Measurements from ENCODE around the gene WFDC6. TPM values are rescaled to one million over a fixed set of nuclear protein-coding genes. Genes with fewer than 3 reads are reported as not detected.
"Not testable (repeated sequence)": the region's sequence is repeated elsewhere in the genome, so short reads cannot be mapped to it uniquely, and the experiment has no call there.

Gene WFDC6
- total RNA-seq, 4 donors from 2014 or later: not detected

GRCh38 chr20:45581702-45582101, 42.4 kb upstream of the WFDC6 start:
- no peak for DNase-seq
- in situ Hi-C loops (cut with MboI; ENCODE audit: low pct_ligation_motif_present in 1 of 4, low pct_unique_long_range_greater_than_20kb in 1 of 4, low sequenced_read_pairs in 3 of 4) (loop anchor here in 1 of 4 donors (25.0 kb wide), 1 partner anchor 181 kb away; no protein-coding TSS in a partner anchor), intact Hi-C loops (cut with DNase I; ENCODE audit: low total_unique reads) (no loop called here)

DNA sequence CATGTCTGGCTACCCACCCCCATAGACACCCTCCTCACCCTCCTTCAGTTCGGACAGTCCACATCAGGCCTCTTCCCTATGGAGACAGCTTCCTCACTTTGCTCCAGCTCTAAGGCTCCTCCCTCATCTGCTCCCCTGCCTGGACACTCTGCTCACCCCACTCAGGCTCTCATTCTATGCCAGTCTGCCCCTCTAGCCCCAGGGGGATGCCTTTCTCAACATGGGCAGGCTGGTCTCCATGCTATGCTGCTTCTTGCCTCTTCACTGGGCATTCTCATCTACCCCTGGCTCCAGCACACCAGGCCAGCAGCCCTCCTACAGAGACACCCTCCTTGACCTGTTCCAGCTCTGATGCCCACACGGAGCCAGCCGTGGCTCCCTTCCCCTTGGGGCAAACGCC, 39.9 kb upstream of the WFDC6 start, which contains the start of gene WFDC8:
TSS of gene WFDC8 (minus strand) at position 101 of the 400 bp plus-strand sequence. CDS start at position 64, 37 bp downstream.
- Histone ChIP-seq H3K9me3 (no peaks in the 10 kb centered on the region), H3K4me3 (no peak within 1 kb of the TSS), H3K4me1 (no peaks in the 10 kb centered on the region), H3K27ac (no peak within 1 kb of the TSS), H3K27me3 (no peaks in the 10 kb centered on the region), H3K36me3 (no peaks in the 10 kb centered on the region)
- in situ Hi-C loops (cut with MboI; ENCODE audit: low pct_ligation_motif_present in 1 of 4, low pct_unique_long_range_greater_than_20kb in 1 of 4, low sequenced_read_pairs in 3 of 4) (loop anchor here in 1 of 4 donors (25.0 kb wide), 1 partner anchor 183 kb away; no protein-coding TSS in a partner anchor), intact Hi-C loops (cut with DNase I; ENCODE audit: low total_unique reads) (no loop called here)
- no peak for DNase-seq
- no peak for TF ChIP-seq CTCF (IDR thresholded peaks at IDR 0.05)
- no peak for TF ChIP-seq EP300 (IDR thresholded peaks at IDR 0.05; ENCODE audit: low read depth)
- TF ChIP-seq POLR2A (IDR thresholded peaks at IDR 0.05): no peak
- TF ChIP-seq POLR2AphosphoS5 (IDR thresholded peaks at IDR 0.05): no peak
- WGBS, 2 donors (ENCODE audit: low coverage in 1 of 2): 56 to 67% methylated on average over 4 of the region's 4 CpGs

More at GRCh38 chr20:45581702-45582101, 42.4 kb upstream of the WFDC6 start:
- H3K9me3 ChIP-seq: no peaks in the 10 kb centered on the region
- no peak overlapping the region for H3K4me3 ChIP-seq
- no peaks in the 10 kb centered on the region for H3K27me3 ChIP-seq
- TF ChIP-seq POLR2AphosphoS5 (IDR thresholded peaks at IDR 0.05) (no peak), POLR2A (IDR thresholded peaks at IDR 0.05) (no peak), EP300 (IDR thresholded peaks at IDR 0.05; ENCODE audit: low read depth) (no peak), CTCF (IDR thresholded peaks at IDR 0.05) (no peak)
- no peak overlapping the region for H3K27ac ChIP-seq
- no peaks in the 10 kb centered on the region for H3K4me1 ChIP-seq
- no peaks in the 10 kb centered on the region for H3K36me3 ChIP-seq

- no peak overlapping the region for H3K27ac ChIP-seq
- H3K4me3 ChIP-seq: no peak overlapping the region
- no peaks in the 10 kb centered on the region for H3K9me3 ChIP-seq
- in situ Hi-C loops (cut with MboI; ENCODE audit: low pct_ligation_motif_present in 1 of 4, low pct_unique_long_range_greater_than_20kb in 1 of 4, low sequenced_read_pairs in 3 of 4): loop anchor here in 1 of 4 donors (25.0 kb wide), 1 partner anchor 184 kb away; no protein-coding TSS in a partner anchor
- no peaks in the 10 kb centered on the region for H3K36me3 ChIP-seq
- no peak for DNase-seq
- intact Hi-C loops (cut with DNase I; ENCODE audit: low total_unique reads): no loop called here
- WGBS, 2 donors (ENCODE audit: low coverage in 1 of 2): 79% methylated on average over 1 of the region's 1 CpG; no CpG with 5 or more reads in 1 of the 2 donors
- H3K27me3 ChIP-seq: no peaks in the 10 kb centered on the region
- H3K4me1 ChIP-seq: no peaks in the 10 kb centered on the region
- no peak for TF ChIP-seq POLR2A (IDR thresholded peaks at IDR 0.05)
- no peak for TF ChIP-seq POLR2AphosphoS5 (IDR thresholded peaks at IDR 0.05)
Observed at GRCh38 chr20:45578231-45578630, 38.9 kb upstream of the WFDC6 start.

- no peaks in the 10 kb centered on the region for H3K9me3 ChIP-seq
- H3K4me1 ChIP-seq: no peaks in the 10 kb centered on the region
- in situ Hi-C loops (cut with MboI; ENCODE audit: low pct_ligation_motif_present in 1 of 4, low pct_unique_long_range_greater_than_20kb in 1 of 4, low sequenced_read_pairs in 3 of 4) (loop anchor here in 1 of 4 donors (25.0 kb wide), 1 partner anchor 185 kb away; no protein-coding TSS in a partner anchor), intact Hi-C loops (cut with DNase I; ENCODE audit: low total_unique reads) (no loop called here)
- no peak for TF ChIP-seq CTCF (IDR thresholded peaks at IDR 0.05)
- TF ChIP-seq EP300 (IDR thresholded peaks at IDR 0.05; ENCODE audit: low read depth): no peak
- H3K36me3 ChIP-seq: no peaks in the 10 kb centered on the region
- H3K27me3 ChIP-seq: no peaks in the 10 kb centered on the region
- WGBS, 2 donors (ENCODE audit: low coverage in 1 of 2): 38 to 73% methylated on average over 2 of the region's 2 CpGs
- H3K4me3 ChIP-seq: no peak overlapping the region
- H3K27ac ChIP-seq: no peak overlapping the region
- no peak for DNase-seq
Observed at GRCh38 chr20:45576995-45577394, 37.7 kb upstream of the WFDC6 start.

DNA sequence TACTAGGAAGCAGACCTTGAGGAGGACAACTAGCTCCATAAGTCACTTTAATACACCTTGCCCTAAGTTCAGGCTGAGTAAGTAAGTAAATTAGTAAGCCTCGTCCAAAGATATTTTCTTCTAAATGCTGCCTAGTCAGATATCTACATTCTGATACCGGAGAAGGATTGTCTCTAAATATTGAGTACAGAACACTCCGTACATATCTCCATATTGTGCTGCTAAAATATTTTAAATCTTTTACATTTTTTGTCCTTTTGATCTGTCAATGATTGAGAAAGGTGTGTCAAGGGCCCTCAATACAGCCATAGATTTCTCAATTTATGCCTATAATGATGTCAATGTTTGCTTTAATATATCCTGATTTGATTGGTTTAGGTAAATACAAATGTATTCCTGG, 36.6 kb upstream of the WFDC6 start:
- TF ChIP-seq POLR2AphosphoS5 (IDR thresholded peaks at IDR 0.05): no peak
- TF ChIP-seq CTCF (IDR thresholded peaks at IDR 0.05): no peak
- no peak for TF ChIP-seq EP300 (IDR thresholded peaks at IDR 0.05; ENCODE audit: low read depth)
- no peak for TF ChIP-seq POLR2A (IDR thresholded peaks at IDR 0.05)
- in situ Hi-C loops (cut with MboI; ENCODE audit: low pct_ligation_motif_present in 1 of 4, low pct_unique_long_range_greater_than_20kb in 1 of 4, low sequenced_read_pairs in 3 of 4) (loop anchor here in 1 of 4 donors (25.0 kb wide), 1 partner anchor 186 kb away; no protein-coding TSS in a partner anchor), intact Hi-C loops (cut with DNase I; ENCODE audit: low total_unique reads) (no loop called here)
- peaks cover 3% of the 10 kb centered on the region for H3K27me3 ChIP-seq
- WGBS, 2 donors (ENCODE audit: low coverage in 1 of 2): 82 to 88% methylated on average over 3 of the region's 3 CpGs
- H3K36me3 ChIP-seq: no peaks in the 10 kb centered on the region
- no peak overlapping the region for H3K4me3 ChIP-seq
- H3K27ac ChIP-seq: no peak overlapping the region
- no peaks in the 10 kb centered on the region for H3K4me1 ChIP-seq
- DNase-seq: no peak
- H3K9me3 ChIP-seq: no peaks in the 10 kb centered on the region

DNA sequence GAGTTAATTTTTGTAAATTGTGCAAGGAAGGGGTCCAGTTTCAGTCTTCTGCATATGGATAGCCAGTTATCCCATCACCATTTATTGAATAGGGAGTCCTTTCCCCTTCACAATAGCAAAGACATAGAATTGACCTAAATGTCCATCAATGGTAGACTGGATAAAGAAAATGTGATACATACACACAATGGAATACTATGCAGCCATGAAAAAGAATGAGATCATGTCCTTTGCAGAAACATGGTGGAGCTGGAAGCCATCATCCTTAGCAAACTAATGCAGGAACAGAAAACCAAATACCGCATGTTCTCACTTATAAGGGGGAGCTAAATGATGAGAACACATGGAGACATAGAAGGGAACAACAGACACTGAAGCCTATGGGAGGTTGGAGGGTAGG, 30.4 kb upstream of the WFDC6 start:
- intact Hi-C loops (cut with DNase I; ENCODE audit: low total_unique reads); H3K36me3 ChIP-seq; H3K27ac ChIP-seq; H3K9me3 ChIP-seq; H3K27me3 ChIP-seq; H3K4me1 ChIP-seq; in situ Hi-C loops (cut with MboI; ENCODE audit: low pct_ligation_motif_present in 1 of 4, low pct_unique_long_range_greater_than_20kb in 1 of 4, low sequenced_read_pairs in 3 of 4); DNase-seq; H3K4me3 ChIP-seq: not testable (repeated sequence)
- 89 to 100% methylated on average over 1 of the region's 1 CpG for WGBS, 2 donors (ENCODE audit: low coverage in 1 of 2)
